Central memory CD8-positive, alpha-beta T cell (primary cell): Measurements from ENCODE around the gene COL8A1.

Experiments
- ATAC-seq: fragments of 150-1000 bp; cut with Tn5 transposase; replicated peaks from 2 replicates; pipeline ENCODE4 v1.10.0; 2022; ENCODE audit warnings: mild to moderate bottlenecking, moderate FRiP score, moderate number of reproducible peaks; ENCODE audit not compliant: poor library complexity, severe bottlenecking; ENCODE audit errors: extremely low read depth
- DNase-seq, 2 donors: peaks; one replicate each; pipeline ENCODE4 v3.0.0; 2021; ENCODE audit warnings: low spot score in 2 of 2
- H3K27ac Mint-ChIP-seq: one replicate; pipeline ENCODE4 v1.8.0; 2022; ENCODE audit warnings: low read depth, mild to moderate bottlenecking, moderate library complexity, mixed read lengths
- H3K27me3 Mint-ChIP-seq: one replicate; pipeline ENCODE4 v1.8.0; 2022; ENCODE audit warnings: mixed read lengths
- H3K36me3 Mint-ChIP-seq: one replicate; pipeline ENCODE4 v1.8.0; 2022; ENCODE audit warnings: mild to moderate bottlenecking, moderate library complexity, mixed read lengths; ENCODE audit not compliant: insufficient read depth
- H3K4me1 Mint-ChIP-seq: one replicate; pipeline ENCODE4 v1.8.0; 2022; ENCODE audit warnings: mixed read lengths
- H3K4me3 Mint-ChIP-seq: one replicate; pipeline ENCODE4 v1.8.0; 2022; ENCODE audit warnings: mild to moderate bottlenecking, moderate library complexity, mixed read lengths
- H3K9me3 Mint-ChIP-seq: one replicate; pipeline ENCODE4 v1.8.0; 2022; ENCODE audit warnings: mixed read lengths

COL8A1 gene

DNA sequence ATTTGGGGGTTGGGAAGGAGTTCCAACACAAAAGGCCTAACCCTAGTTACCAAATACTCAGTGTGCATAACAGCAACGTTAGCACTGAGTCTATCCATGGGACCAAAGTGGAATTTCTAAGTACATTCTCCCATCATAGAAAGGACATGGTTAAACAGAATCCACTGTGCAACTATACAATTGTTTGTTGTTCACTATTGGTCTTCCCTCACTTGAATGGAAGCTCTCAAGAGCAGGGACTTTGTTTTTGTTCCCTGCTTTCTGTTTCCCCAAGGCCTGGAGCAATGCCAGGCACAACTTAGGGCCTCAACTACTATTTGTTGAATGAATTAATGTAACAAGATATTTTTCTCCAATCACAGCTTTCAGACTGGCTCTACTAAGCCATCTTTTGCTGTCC, 25.6 kb downstream of the COL8A1 start:
- H3K36me3 Mint-ChIP-seq, result peaks cover 1% of the 10 kb centered on the region
- no peaks in the 10 kb centered on the region for H3K9me3 Mint-ChIP-seq
- no peaks in the 10 kb centered on the region for H3K4me1 Mint-ChIP-seq
- no peak for ATAC-seq
- H3K27ac Mint-ChIP-seq, result no peak overlapping the region
- no peak overlapping the region for H3K4me3 Mint-ChIP-seq
- H3K27me3 Mint-ChIP-seq, result no peaks in the 10 kb centered on the region
- DNase-seq, result no peak

DNA sequence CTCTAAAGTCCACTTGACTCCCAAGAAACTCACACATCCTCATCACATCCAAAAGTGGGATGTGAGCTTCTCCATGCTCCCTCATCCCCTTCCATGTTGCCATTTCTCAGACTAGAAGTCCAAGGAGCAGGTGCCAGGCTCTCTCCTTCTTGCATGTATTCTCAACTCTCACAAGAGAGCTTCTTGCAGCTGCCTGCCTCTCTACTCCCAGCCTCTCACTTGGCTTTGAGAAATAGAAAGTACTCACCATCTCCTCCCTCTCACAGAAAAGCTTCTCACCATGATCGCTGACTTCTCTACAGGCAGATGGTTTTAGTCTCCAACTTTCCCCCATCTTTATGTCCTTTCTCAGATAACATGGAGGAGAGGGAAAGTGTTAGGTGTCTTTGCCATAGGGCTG, 26.6 kb downstream of the COL8A1 start:
- Mint-ChIP-seq H3K4me1 (no peaks in the 10 kb centered on the region), H3K36me3 (peaks cover 1% of the 10 kb centered on the region), H3K9me3 (no peaks in the 10 kb centered on the region), H3K27me3 (no peaks in the 10 kb centered on the region), H3K4me3 (no peak overlapping the region), H3K27ac (no peak overlapping the region)
- DNase-seq (no peak), ATAC-seq (no peak)

DNA sequence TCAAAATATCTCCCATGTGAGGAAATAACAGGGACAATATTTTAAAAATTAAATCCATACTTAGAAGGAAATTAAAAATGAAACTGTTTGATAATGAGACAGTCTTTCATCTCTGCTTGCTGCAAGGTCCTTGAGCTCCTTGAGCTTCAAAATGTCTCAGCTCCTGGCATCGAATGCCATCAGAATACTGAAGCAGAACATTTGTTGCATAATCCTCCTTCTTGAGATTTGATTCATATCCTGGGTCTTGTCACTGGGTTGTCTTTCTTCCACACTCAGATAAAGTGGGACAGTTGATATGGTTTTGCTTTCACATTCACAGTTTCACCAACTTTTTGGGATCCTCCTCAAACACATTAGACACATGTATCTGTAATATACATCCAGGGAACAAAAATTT, 27.8 kb downstream of the COL8A1 start:
- no peaks in the 10 kb centered on the region for H3K4me1 Mint-ChIP-seq
- H3K27ac Mint-ChIP-seq, result no peak overlapping the region
- no peak overlapping the region for H3K4me3 Mint-ChIP-seq
- no peaks in the 10 kb centered on the region for H3K27me3 Mint-ChIP-seq
- no peaks in the 10 kb centered on the region for H3K9me3 Mint-ChIP-seq
- no peak for ATAC-seq
- DNase-seq, result no peak
- peaks cover 1% of the 10 kb centered on the region for H3K36me3 Mint-ChIP-seq

DNA sequence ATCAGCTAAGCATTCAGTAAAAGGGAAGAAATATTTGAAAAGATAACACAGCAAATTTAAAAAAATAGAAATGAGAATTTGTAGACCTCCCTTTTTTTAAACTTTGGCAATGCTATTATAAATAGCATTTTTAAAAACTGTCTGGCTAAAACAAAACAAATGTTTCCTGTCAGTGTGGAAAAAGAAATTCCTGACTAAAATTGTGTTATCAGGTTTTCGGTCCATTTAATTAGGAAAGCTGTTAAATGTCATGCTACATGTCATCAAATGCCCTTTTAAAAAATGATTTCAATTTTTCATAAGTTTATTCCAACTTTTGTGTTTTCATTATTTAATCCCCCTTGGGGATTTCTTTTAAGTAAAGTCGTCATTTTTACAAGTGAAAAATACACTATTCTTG, 29.6 kb downstream of the COL8A1 start:
- ATAC-seq (no peak), DNase-seq (no peak)
- Mint-ChIP-seq H3K4me1 (no peaks in the 10 kb centered on the region), H3K4me3 (no peak overlapping the region), H3K27me3 (no peaks in the 10 kb centered on the region), H3K36me3 (no peaks in the 10 kb centered on the region), H3K9me3 (no peaks in the 10 kb centered on the region), H3K27ac (no peak overlapping the region)

DNA sequence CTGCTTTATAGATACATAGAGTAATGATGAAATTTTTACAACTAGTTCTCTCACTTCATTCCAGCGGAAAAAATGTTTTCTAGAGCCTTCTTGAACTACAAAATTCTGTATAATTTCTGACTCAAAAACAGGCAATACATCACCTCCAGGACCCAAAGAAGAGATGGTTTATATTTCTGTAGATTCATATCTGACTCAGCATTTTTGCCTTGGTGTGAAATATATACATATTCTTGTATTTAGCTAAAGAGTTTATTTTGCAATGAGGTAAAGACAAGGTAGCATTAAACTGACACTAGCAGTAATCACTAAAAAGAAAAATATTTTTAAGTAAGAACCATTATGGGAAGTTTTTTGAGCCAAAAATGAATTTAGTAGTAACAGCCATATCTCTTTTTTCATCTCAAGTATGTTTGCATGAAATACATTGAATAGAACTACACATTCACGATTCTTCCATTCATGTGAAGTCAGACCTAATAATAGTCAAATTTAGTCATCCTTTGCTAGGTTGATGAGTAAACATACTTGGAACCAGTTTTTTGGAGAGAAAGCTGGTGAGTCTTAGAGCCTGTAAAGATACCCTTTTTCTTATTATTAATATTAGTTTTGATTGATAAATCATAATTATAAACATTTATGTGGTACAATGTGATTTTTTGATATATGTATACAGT, 31.6 kb downstream of the COL8A1 start:
- Mint-ChIP-seq H3K27ac (no peak overlapping the region), H3K9me3 (no peaks in the 10 kb centered on the region), H3K4me1 (no peaks in the 10 kb centered on the region), H3K4me3 (no peak overlapping the region), H3K36me3 (no peaks in the 10 kb centered on the region), H3K27me3 (no peaks in the 10 kb centered on the region)
- no peak for ATAC-seq
- no peak for DNase-seq

DNA sequence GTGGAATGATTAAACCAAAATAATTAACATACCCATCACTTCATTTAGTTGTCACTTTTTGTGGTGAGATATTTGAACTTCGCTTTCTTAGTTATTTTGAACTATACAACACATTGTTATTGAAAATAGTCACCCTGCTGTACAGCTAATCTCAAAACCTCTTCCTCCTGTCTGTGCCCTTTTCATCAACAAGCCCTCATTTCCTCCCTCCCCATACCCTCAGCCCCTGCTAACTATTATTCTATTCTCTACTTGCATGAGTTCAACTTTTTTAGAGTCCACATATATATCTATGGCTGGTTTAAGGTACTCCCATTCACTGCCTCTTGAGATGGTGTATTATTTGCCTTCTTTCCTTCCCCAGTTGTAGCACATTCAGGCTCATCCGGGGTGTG, 32.2 kb downstream of the COL8A1 start:
- ATAC-seq, result no peak
- H3K36me3 Mint-ChIP-seq, result no peaks in the 10 kb centered on the region
- no peaks in the 10 kb centered on the region for H3K4me1 Mint-ChIP-seq
- no peak for DNase-seq
- no peaks in the 10 kb centered on the region for H3K9me3 Mint-ChIP-seq
- no peak overlapping the region for H3K4me3 Mint-ChIP-seq
- H3K27ac Mint-ChIP-seq, result no peak overlapping the region
- H3K27me3 Mint-ChIP-seq, result no peaks in the 10 kb centered on the region

DNA sequence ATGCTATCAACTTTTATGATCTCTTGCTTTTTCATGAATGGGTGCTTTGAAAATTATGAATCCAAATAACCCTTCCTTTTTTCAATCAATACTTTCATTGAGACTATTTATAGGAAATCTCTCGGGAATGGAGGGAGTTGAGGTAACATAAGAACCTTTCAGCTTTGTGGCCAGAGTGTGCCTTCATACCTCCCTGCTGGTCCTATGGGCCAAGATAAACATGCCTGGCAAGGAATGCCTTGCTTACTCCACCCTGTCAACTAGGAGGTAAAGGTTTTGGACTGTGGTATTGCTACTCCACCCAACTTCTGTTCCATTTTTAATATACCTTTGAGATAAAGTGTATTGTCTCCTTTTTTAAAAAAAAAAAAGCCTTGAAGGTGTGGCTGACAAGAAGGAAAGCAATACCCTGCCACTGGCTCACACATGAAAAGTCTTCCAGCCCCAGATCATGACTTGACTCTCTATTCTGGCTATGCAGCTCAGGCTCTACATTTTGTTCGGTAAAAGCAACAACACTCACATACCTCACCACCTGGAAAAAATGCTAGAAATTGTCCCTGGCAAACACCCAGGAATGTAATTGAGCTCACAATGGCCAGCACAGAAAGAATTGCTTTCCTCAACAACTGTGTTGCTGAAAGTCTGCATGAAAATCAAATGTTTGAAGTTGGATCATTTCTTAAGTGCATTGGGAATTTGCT, 35.8 kb downstream of the COL8A1 start:
- Mint-ChIP-seq H3K27me3 (no peaks in the 10 kb centered on the region), H3K4me3 (no peak overlapping the region), H3K36me3 (no peaks in the 10 kb centered on the region), H3K27ac (no peak overlapping the region), H3K9me3 (no peaks in the 10 kb centered on the region), H3K4me1 (no peaks in the 10 kb centered on the region)
- DNase-seq (no peak), ATAC-seq (no peak)

DNA sequence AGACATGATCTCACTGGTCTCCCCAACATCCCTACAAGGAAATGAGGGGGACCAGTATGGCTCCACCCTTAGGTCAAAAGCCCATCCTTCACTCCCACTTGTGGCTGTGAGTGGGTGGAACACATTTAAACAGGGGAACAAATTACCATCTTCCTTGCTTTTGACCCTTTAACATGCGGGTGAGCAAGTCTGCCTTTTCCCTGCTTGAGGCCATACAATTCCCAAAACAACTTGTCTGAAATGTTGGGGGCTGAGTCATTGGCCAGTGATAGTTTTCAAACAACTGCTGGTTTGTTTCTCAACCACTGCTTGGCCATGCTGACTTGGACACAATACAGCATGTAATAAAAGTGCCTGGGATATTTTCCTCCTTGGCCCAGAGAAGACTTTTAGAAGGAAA, 39.6 kb downstream of the COL8A1 start:
- ATAC-seq, result no peak
- H3K4me1 Mint-ChIP-seq, result no peaks in the 10 kb centered on the region
- no peak for DNase-seq
- no peaks in the 10 kb centered on the region for H3K9me3 Mint-ChIP-seq
- no peak overlapping the region for H3K4me3 Mint-ChIP-seq
- no peaks in the 10 kb centered on the region for H3K36me3 Mint-ChIP-seq
- H3K27me3 Mint-ChIP-seq, result no peaks in the 10 kb centered on the region
- H3K27ac Mint-ChIP-seq, result no peak overlapping the region

DNA sequence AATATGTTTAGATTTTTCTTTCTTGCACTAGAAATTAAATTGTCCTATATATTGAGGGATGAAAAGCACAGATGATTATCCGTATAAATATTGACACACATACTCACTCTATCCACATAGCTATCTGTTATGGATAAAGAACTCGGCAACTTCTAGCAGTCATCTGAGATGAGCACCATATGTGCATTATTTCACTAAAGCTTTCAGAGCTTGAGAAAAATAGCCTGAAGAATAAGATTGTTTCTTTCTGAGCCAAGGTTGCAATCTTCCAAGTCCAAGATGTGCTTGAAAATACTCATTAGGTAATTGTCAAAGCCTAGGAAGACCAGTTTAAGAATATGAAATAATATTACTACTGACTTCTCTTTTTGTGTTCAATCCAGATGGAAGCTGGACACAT, 40.5 kb downstream of the COL8A1 start:
- H3K36me3 Mint-ChIP-seq, result no peaks in the 10 kb centered on the region
- DNase-seq (no peak), ATAC-seq (no peak)
- no peak overlapping the region for H3K27ac Mint-ChIP-seq
- no peak overlapping the region for H3K4me3 Mint-ChIP-seq
- no peaks in the 10 kb centered on the region for H3K27me3 Mint-ChIP-seq
- no peaks in the 10 kb centered on the region for H3K4me1 Mint-ChIP-seq
- H3K9me3 Mint-ChIP-seq, result no peaks in the 10 kb centered on the region

DNA sequence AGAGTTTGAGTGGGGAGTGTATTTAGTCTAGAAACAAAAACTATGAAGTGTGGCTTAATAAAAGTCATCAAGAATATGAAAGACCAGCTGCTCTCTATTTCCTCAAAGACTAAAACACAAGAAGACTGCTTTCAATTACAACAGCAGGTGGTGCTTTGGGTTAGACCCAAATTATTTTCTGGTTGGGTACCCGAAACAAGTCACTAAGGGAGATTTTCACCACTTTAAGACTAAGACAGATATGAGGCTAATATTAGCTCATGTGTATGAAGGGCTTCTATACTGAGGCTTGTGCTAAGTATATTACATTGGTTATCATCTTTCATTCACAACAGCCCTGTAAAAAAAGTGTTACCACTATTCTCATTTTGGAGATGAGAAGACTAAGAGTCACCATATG, 43.1 kb downstream of the COL8A1 start:
- Mint-ChIP-seq H3K4me3 (no peak overlapping the region), H3K27ac (no peak overlapping the region), H3K36me3 (no peaks in the 10 kb centered on the region), H3K9me3 (no peaks in the 10 kb centered on the region), H3K27me3 (no peaks in the 10 kb centered on the region), H3K4me1 (no peaks in the 10 kb centered on the region)
- no peak for ATAC-seq
- no peak for DNase-seq

DNA sequence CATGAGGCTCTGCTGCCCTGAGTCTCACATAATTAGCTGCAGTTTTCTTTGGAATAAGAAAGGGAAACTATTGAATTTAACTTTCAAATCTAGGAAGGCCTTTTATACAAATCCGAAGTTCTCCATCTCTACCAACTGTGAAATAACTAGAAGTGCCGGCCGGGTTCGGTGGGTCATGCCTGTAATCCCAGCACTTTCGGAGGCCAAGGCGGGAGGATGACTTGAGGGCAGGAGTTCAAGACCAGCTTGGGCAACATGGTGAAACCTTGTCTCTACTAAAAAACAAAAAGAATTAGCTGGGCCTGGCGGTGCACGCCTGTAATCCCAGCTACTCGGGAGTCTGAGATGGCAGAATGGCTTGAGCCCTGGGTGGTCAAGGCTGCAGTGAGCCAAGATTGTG, 43.6 kb downstream of the COL8A1 start:
- H3K27me3 Mint-ChIP-seq, result no peaks in the 10 kb centered on the region

DNA sequence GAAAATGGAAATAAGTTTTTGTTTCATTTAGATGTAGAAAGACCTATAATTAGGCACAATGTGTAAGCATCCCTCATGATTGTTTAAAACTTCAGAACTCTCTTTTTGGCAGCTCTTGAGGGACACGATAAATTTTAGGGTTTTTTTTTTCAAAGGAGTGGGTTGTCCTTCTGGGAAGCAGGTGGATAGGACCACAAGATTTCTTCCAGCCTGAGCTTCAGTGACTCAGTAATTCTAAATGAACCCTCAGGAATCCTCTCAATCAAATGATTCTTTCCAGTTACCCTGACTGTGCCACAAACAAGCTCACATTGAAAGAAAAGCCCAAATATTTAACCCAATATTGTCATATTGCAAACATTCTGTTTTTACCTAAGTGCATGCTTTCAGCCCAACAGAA, 45.1 kb downstream of the COL8A1 start:
- ATAC-seq (no peak), DNase-seq (no peak)
- H3K27ac Mint-ChIP-seq, result no peak overlapping the region
- H3K9me3 Mint-ChIP-seq, result no peaks in the 10 kb centered on the region
- no peak overlapping the region for H3K4me3 Mint-ChIP-seq
- H3K36me3 Mint-ChIP-seq, result no peaks in the 10 kb centered on the region
- H3K4me1 Mint-ChIP-seq, result no peaks in the 10 kb centered on the region
- peaks cover 10% of the 10 kb centered on the region for H3K27me3 Mint-ChIP-seq

More for the DNA sequence above, 43.6 kb downstream of the COL8A1 start:
- Mint-ChIP-seq H3K9me3 (no peaks in the 10 kb centered on the region), H3K4me3 (no peak overlapping the region), H3K36me3 (no peaks in the 10 kb centered on the region), H3K27ac (no peak overlapping the region), H3K4me1 (no peaks in the 10 kb centered on the region)
- DNase-seq (no peak), ATAC-seq (no peak)

DNA sequence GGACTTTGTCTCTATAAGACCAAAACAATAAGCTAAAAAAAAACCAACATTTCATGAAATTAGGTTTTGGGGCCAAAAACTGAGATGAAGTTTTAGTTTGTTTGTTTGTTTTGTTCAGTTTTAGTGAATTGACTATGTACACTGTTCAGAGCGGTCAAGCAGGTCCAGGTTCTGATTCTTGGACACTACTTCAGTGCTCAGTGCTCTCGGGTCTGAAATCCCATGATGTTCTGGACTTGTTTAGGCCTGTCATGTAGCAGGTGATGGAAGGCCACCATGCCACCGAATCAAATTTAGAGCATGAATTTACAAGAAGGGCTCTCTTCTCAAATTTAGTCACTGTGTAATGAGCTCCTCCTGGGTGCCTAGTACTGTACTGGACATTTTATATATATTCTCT, 45.5 kb downstream of the COL8A1 start:
- Mint-ChIP-seq H3K27ac (no peak overlapping the region), H3K27me3 (peaks cover 14% of the 10 kb centered on the region), H3K36me3 (no peaks in the 10 kb centered on the region), H3K9me3 (no peaks in the 10 kb centered on the region), H3K4me1 (no peaks in the 10 kb centered on the region), H3K4me3 (no peak overlapping the region)
- ATAC-seq (no peak), DNase-seq (no peak)
